HG03159 (cell line): Measurements from ENCODE around the gene ORC3.

Experiments used
- ATAC-seq: cut with Tn5 transposase; IDR thresholded peaks from one replicate; pipeline ENCODE4 v1.9.1; 2021; ENCODE audit warnings: mild to moderate bottlenecking, moderate library complexity; ENCODE audit not compliant: unreplicated experiment

Gene ORC3

GRCh38 chr6:87589693-87590416 is at the start of gene ORC3, which contains the start of gene RARS2:
Gene ORC3, plus strand, starts transcription at chr6:87590135. Its CDS starts 34 bp downstream, at chr6:87590169.
Gene RARS2, minus strand, starts transcription at chr6:87589987. Its CDS starts 30 bp downstream, at chr6:87589957.
- ATAC-seq: peak; percentile 100

DNA sequence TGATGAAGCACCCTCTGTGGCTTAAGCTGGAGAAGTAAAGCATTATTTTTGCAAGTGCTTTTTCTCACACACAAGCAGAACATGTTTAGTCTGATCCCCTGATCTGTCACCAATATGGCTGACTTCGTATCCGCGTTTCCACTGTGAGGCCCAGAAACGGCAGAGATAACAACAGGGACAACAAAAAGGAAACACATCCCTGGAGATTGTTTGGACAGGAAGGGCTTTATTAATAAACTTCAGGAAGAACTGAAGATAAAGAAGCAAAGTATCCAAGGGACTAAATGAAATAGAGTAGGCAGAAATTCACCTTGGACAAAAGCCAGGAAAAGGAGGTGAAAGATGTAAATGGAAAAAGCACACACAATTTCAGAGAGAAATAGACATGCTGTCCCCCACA is 49.4 kb upstream of the ORC3 start:
- no peak for ATAC-seq

DNA sequence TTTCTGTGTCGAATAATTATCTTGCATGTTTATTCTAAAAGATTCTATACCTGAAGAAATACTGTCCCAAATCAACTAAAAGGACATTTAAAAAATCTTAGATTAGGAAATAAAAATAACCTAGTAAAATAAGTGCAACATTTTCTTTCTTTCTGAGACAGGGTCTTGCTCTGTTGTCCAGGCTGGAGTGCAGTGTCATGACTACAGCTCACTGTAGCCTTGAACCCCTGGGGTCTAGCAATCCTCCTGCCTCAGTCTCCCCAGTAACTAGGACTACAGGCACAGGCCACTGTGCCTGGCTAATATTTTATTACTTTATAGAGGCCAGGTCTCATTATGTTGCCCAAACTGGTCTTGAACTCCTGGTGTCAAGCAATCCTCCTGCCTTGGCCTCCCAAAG is 48.9 kb upstream of the ORC3 start:
- ATAC-seq: no peak

DNA sequence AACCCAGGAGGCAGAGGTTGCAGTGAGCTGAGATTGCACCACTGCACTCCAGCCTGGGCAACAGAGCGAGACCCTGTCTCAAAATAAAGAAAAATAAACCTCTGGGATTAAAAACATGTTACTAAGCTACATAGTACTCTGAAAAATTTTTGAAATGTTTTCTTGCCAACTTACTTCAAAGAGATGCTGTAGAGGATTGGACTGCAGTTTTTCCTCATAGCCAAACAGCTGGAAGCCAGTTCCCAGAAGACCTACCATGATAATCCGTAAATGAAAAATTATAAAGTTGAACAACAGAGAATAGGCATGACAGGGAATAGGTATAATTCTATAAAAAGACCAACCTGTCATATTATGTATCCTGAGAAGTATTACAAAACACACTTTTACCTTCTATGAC is 48.2 kb upstream of the ORC3 start:
- no peak for ATAC-seq

DNA sequence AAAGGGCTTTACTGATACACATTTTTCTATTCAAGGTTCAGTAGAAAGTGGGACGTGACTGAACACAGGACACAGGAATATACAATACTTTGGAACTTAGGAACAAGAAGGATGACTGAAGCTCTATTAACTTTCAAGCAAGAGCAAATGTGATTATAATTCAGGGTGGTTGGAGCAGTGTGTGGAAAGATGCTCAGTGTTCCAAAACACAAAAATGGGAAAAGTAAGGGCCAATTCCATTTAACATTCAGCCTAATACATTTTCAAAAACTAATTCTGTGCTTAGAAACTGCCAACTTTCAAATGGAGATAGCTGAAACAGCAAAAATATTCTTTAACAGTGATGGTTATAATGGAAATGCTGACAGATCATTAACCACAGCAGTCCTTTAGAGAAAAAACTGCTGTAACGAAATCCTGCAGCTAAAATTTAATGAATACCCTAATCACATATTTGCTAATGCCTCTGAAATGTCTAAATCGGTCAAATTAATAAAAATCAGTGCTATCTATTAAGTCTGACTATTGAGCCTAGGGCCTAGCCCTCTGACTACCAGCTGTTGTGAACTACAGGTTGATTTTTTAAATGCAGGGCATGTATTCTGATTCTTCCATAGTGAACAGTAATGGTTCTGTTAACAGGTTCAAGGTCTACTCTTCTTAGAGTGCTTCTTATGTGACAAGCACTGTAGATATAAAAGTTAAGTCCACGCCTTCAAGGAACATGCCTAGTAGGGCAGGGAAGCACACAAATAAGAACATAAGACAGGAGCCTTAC is 46.0 kb upstream of the ORC3 start:
- ATAC-seq: no peak

- no peak for ATAC-seq
Observed at GRCh38 chr6:87544474-87544735, 45.5 kb upstream of the ORC3 start.

DNA sequence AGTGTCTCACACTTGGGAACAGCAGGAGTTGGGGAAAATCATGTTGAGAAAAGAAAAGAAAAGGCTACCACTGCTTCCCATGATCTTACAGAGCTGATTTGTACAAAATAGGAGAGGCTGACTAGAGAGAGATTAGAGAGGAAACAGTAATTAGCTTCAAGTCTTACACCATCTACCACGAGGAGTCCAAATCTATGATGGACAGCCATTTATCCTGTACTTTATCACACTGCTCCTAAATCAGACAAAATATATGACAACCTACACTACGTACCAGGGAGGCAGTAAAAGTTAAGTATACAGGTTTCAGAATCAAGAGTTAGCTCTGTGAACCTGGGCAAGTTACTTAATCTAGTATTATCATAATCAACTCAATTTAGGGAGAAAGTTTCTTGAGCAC is 38.1 kb upstream of the ORC3 start:
- no peak for ATAC-seq

GRCh38 chr6:87553159-87553765 is 36.7 kb upstream of the ORC3 start:
- ATAC-seq: no peak

DNA sequence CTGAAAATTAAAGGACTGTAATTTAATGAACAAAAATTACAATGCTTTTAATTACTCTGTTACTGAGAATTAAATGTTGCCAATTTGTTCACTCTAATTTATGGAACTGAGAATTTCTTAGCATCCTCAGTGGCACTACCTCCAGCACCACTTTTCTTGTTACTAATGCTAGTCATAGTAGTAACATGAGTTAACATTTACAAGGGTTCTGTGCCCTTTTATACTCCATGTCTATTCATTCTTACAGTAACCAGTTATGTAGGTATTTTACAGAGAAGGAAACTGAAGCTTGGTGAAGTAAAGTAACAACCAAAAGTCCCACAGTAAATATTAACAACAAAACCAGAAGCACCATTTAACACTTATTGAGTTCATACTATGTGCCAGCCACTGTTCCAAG is 34.4 kb upstream of the ORC3 start:
- no peak for ATAC-seq

DNA sequence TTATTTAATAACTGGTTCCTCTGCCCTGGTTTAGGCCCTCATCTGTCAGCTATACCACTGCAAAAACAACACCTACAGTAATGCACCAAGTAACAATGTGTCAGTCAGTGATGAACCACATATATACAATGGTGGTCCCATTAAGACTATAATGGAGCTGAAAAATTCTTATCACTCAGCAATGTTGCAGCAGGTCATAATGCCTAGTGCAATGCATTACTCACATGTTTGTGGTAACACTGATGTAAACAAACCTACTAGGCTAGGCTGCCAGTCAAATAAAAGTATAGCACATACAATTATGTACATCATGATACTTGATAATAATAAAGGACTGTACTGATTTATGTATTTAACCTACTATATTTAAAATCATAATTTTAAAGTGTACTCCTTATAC is 31.5 kb upstream of the ORC3 start:
- ATAC-seq: no peak

GRCh38 chr6:87561017-87561416 is 28.9 kb upstream of the ORC3 start:
- ATAC-seq: no peak

DNA sequence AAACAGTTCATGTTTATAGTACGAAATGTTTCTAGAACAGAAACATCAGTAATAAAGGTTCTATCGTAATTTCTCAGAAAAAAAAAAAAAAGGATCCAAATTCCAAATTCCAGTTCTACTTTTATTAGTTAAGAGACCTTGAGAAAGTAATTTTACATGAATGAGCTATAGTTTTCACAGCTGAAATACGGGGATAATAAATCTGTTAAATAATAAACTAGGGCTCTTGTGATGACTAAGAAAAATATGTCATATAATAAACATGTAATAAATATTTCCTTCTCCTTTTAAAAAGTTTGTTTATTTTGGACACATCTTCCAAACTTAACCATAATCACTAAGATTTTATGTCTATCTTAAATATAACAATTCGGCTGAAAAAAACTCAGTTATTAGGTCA is 17.9 kb upstream of the ORC3 start:
- no peak for ATAC-seq

GRCh38 chr6:87572883-87573282 is 17.1 kb upstream of the ORC3 start:
- peak; percentile 47 for ATAC-seq

GRCh38 chr6:87573307-87574024 is 16.5 kb upstream of the ORC3 start:
- no peak for ATAC-seq

- ATAC-seq: no peak
Observed at GRCh38 chr6:87574237-87574804, 15.6 kb upstream of the ORC3 start.

DNA sequence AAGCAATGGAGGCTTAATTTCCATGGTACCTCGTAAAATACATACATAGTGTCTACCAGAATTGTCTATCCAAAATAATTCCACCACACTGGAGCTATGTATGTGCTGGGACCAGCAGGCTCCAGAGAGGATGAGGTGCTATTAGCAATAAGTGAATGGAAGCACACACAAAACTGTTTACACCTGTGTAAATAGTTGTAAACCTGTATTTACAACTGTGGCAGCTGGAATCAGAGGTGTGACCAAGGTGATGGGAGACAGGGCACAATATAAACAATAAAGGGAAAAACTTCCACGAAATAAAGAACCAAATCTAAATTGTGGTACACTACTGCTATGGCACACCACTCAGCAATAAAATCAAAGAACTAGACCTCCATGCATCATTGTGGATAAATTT is 14.5 kb upstream of the ORC3 start:
- no peak for ATAC-seq

DNA sequence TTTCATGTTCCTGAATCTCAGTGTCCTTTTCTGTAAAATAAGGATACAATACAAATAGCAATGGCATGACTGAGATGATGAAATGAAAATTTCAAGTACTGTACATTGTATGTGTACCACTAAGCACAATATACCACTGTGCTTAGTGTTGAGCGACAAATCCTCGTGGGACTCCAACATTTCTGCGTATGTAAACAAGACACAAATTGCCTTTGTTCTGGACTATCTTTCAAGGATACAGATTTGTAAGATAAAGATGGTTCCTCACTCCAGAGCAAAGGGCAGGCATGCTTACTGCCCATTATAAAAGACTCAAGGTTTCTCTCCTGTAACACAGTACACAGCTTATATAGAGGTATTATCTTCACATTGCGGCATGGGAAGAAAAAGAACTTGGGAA is 6.1 kb upstream of the ORC3 start:
- no peak for ATAC-seq

DNA sequence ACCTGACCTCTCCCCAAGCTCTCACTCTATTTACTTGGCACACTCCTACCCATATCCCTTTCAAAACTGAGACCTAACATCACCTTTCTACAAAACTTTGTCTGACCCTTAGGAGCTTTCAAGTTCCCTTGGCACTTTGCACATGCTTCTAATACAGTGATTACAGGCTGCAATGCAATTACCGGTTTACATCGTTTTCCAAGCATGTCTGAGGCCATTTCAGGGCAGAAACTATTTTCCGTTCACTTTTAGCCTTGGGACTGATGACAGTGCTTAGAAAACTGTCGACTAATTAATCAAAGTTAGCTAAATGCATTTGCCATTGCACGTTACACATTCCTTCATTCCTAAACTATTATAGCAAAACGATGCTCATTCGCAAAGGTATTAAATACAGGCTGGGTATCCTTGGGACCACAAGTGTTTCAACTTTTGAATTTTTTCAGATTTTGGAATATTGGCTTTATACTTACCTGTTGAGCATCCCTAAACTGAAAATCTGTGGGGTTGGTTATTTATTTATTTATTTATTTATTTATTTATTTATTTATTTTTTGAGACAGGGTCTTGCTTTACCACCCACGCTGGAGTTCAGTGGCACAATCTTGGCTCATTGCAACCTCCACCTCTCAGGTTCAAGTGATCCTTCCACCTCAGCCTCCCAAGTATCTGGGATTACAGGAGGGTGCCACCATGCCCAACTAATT is 3.4 kb upstream of the ORC3 start:
- no peak for ATAC-seq

DNA sequence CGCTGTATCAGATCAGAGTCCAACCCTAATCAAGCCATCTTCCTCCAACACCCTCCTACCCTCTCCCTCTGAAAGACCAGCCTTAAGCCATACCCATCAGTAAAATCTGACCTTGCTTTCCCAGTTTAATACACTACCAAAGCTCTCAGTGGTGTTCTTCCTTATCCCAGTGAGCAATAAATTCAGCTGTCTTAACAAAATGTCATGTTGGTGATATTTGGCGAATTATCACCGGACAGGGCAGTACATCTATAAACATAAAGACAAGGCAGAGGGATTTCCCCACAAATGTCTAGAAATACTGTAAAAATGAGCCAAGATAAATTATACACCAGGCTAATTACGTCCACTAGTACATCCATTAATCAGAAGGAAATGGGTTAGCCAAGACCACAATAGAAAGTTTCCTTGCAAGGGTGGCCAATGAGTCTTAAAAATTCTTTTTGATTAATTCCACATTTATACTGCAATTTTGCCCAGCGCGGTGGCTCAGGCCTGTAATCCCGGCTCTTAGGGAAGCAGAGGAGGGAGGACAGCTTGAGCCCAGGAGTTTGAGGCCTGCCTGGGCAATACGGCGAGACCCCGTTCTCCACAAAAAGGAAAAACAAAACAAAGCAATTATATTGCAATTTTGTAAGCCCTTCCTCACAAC is 1.1 kb upstream of the ORC3 start:
- ATAC-seq: no peak

DNA sequence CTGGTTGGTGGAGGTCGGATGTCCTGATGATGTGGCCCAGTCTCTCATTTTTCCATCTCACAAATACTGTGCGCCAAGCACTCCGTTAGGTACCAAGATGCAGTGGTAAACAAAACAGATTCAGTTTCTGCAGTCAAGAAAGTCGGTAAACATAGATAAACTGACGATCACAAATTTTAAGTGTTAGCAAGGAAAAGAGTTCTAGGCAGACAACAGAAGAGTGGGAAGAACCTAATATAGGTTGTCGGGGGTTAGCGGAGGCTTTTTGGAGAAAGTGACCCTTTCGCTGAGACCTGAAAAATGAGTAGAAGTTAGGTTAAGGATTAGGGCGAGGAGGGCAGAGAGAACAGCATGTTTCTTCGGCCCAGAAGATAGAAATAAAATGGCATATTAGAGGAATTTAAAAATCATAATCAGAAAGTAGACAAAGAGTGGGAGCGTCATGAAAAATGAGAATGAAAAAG is 514 bp downstream of the ORC3 start:
- ATAC-seq: no peak
